SK-N-SH treated with all-trans-retinoic acid at 6 μM for 48 hours (cell line): ENCODE measurements around the gene CFAP126.
"Not testable (repeated sequence)": the region's sequence is repeated elsewhere in the genome, so short reads cannot be mapped to it uniquely, and the experiment has no call there.

Source experiments
- CSDC2 ChIP-seq: fragments of 250-450 bp; sonication (Bioruptor Pico); IDR thresholded peaks from 2 replicates; pipeline ENCODE4 v1.5.0; 2020; ENCODE audit warnings: mild to moderate bottlenecking, moderate library complexity
- GLIS3 ChIP-seq: fragments of 250-450 bp; sonication (Bioruptor Pico); IDR thresholded peaks from 2 replicates; pipeline ENCODE4 v1.5.0; 2020; ENCODE audit warnings: mild to moderate bottlenecking, moderate library complexity
- PPARA ChIP-seq: fragments of 250-450 bp; sonication (Bioruptor Pico); IDR thresholded peaks from 2 replicates; pipeline ENCODE4 v1.5.0; 2020; ENCODE audit warnings: mild to moderate bottlenecking, borderline replicate concordance
- TOX ChIP-seq: fragments of 250-450 bp; sonication (Bioruptor Pico); IDR thresholded peaks from 2 replicates; pipeline ENCODE4 v1.8.0; 2021; ENCODE audit warnings: mild to moderate bottlenecking, moderate library complexity, borderline replicate concordance
- ZFP30 ChIP-seq: fragments of 450-650 bp; formaldehyde crosslinking; IDR thresholded peaks from 2 replicates; pipeline ENCODE4 v1.5.0; 2022; ENCODE audit warnings: mild to moderate bottlenecking, moderate library complexity

DNA sequence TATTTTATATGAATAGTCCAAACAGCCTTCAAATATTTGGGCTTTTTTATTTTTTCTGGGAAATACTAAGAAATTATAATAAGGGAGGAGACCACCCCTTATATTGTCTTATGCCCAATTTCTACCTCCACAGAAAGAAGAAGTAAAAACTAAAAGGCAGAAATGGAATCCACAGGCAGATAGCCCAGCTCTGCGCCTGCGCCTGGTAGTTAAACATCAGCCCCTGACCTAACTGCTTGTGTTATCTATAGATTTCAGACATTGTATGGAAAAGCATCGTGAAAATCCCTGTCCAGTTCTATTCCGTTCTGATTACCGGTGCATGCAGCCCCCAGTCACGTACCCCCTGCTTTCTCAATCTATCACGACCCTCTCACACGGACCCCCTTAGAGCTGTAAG lies 29.4 kb upstream of the CFAP126 start:
- TF ChIP-seq PPARA (CRISPR knock-in tag); GLIS3 (CRISPR knock-in tag); TOX (CRISPR knock-in tag); ZFP30; CSDC2: not testable (repeated sequence)
